DOHH2 (cell line): Measurements from ENCODE around the gene POLDIP3.
"Not testable (repeated sequence)": the region's sequence is repeated elsewhere in the genome, so short reads cannot be mapped to it uniquely, and the experiment has no call there.

Experiments used
- H3F3A ChIP-seq: fragments of 200-600 bp; sonication (generic), shearing (Covaris generic); 2 replicates; pipeline ENCODE4 v1.6.0; 2016; ENCODE audit warnings: antibody characterized with exemption, mild to moderate bottlenecking; ENCODE audit not compliant: control insufficient read depth, insufficient read depth
- H3K27ac ChIP-seq: fragments of 200-600 bp; sonication (generic); 2 replicates; pipeline ENCODE4 v1.5.1; 2014; ENCODE audit warnings: low read depth, mild to moderate bottlenecking, low read length, moderate library complexity
- H3K27me3 ChIP-seq: fragments of 200-600 bp; sonication (generic); 2 replicates; pipeline ENCODE4 v1.6.1; 2014; ENCODE audit warnings: mild to moderate bottlenecking, low read length, mixed read lengths; ENCODE audit not compliant: control insufficient read depth
- H3K36me3 ChIP-seq: fragments of 200-600 bp; sonication (generic); 2 replicates; pipeline ENCODE4 v1.6.1; 2014; ENCODE audit warnings: mild to moderate bottlenecking, low read length, moderate library complexity, mixed read lengths; ENCODE audit not compliant: control insufficient read depth
- H3K4me1 ChIP-seq: fragments of 200-600 bp; sonication (generic); 2 replicates; pipeline ENCODE4 v1.6.1; 2014; ENCODE audit warnings: mild to moderate bottlenecking, low read length, mixed read lengths; ENCODE audit not compliant: control insufficient read depth
- H3K4me2 ChIP-seq: fragments of 200-600 bp; sonication (generic); 2 replicates; pipeline ENCODE4 v1.6.0; 2014; ENCODE audit warnings: mild to moderate bottlenecking, low read length, moderate library complexity
- H3K4me3 ChIP-seq: fragments of 200-600 bp; sonication (generic); 2 replicates; pipeline ENCODE4 v1.5.1; 2014; ENCODE audit warnings: mild to moderate bottlenecking, low read length, mixed read lengths
- H3K79me2 ChIP-seq: fragments of 200-600 bp; sonication (generic); 2 replicates; pipeline ENCODE4 v1.6.1; 2014; ENCODE audit warnings: mild to moderate bottlenecking, low read length, mixed read lengths; ENCODE audit not compliant: control insufficient read depth
- H3K9me2 ChIP-seq: fragments of 200-600 bp; sonication (generic); replicated peaks from 2 replicates; pipeline ENCODE4 v1.6.1; 2014; ENCODE audit warnings: mild to moderate bottlenecking, low read length, mixed read lengths; ENCODE audit not compliant: control insufficient read depth
- H3K9me3 ChIP-seq: fragments of 200-600 bp; sonication (generic); 2 replicates; pipeline ENCODE4 v1.6.1; 2014; ENCODE audit warnings: antibody characterized with exemption, low read length, mixed read lengths; ENCODE audit not compliant: control insufficient read depth, insufficient read depth
- H4K20me1 ChIP-seq: fragments of 200-600 bp; sonication (generic); 2 replicates; pipeline ENCODE4 v1.6.0; 2014; ENCODE audit warnings: low read depth, mild to moderate bottlenecking, antibody characterized with exemption, low read length, moderate library complexity; ENCODE audit not compliant: control insufficient read depth, insufficient read depth
- EZH2phosphoT487 ChIP-seq: fragments of 200-600 bp; sonication (generic); IDR thresholded peaks from 2 replicates; pipeline ENCODE4 v1.6.1; 2017; ENCODE audit warnings: borderline replicate concordance, mild to moderate bottlenecking, antibody characterized with exemption, low read length, moderate library complexity, mixed read lengths
- TF ChIP-seq, protein P1 (sequence below): fragments of 200-600 bp; sonication (generic); IDR thresholded peaks from one replicate; pipeline ENCODE4 v1.5.1; 2014; ENCODE audit warnings: antibody characterized with exemption, mild to moderate bottlenecking, low read depth, low read length; ENCODE audit not compliant: poor library complexity, severe bottlenecking

The POLDIP3 gene

DNA sequence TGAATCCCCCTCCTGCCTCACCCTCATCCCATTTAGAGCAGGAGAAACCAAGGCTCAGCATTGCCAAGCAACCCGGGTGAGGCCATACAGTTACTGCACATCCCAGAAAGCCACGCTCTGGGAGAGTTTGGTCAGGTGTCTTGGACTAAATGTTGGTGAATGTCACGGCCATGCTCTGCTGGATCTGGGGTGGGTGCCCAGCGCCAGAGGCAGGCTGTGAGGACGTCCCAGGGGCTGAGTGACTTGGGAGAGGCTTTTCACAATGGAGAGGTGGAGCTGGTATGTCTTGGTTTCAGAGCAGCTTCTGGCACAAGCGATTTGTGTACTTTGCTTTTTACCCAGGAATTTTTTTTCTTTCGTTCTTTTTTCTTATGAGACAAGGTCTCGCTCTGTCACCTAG is 54.3 kb downstream of the POLDIP3 start:
- no peak for TF ChIP-seq EZH2phosphoT487
- TF ChIP-seq, protein P1, sequence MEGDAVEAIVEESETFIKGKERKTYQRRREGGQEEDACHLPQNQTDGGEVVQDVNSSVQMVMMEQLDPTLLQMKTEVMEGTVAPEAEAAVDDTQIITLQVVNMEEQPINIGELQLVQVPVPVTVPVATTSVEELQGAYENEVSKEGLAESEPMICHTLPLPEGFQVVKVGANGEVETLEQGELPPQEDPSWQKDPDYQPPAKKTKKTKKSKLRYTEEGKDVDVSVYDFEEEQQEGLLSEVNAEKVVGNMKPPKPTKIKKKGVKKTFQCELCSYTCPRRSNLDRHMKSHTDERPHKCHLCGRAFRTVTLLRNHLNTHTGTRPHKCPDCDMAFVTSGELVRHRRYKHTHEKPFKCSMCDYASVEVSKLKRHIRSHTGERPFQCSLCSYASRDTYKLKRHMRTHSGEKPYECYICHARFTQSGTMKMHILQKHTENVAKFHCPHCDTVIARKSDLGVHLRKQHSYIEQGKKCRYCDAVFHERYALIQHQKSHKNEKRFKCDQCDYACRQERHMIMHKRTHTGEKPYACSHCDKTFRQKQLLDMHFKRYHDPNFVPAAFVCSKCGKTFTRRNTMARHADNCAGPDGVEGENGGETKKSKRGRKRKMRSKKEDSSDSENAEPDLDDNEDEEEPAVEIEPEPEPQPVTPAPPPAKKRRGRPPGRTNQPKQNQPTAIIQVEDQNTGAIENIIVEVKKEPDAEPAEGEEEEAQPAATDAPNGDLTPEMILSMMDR = no peak
- Histone ChIP-seq H3K36me3 (peaks cover 3% of the 10 kb centered on the region; the same call in 1 of the 2 replicates), H3K79me2 (peaks cover 4% of the 10 kb centered on the region; the same call in 1 of the 2 replicates), H4K20me1 (no peaks in the 10 kb centered on the region), H3K4me2 (no peak overlapping the region), H3K27ac (no peak overlapping the region), H3K9me2 (no peaks in the 10 kb centered on the region), H3K9me3 (no peaks in the 10 kb centered on the region), H3K4me3 (no peak overlapping the region), H3K27me3 (no peaks in the 10 kb centered on the region), H3F3A (peaks cover 13% of the 10 kb centered on the region), H3K4me1 (peaks cover 34% of the 10 kb centered on the region)

- H3K4me3 ChIP-seq = peak within 1 kb of the TSS; percentile 75
- H3K9me3 ChIP-seq = no peaks in the 10 kb centered on the region
- H3K9me2 ChIP-seq = no peaks in the 10 kb centered on the region
- H4K20me1 ChIP-seq = no peaks in the 10 kb centered on the region
- peaks cover 20% of the 10 kb centered on the region for H3F3A ChIP-seq
- peak within 1 kb of the TSS; percentile 88 for H3K27ac ChIP-seq
- H3K4me2 ChIP-seq = peak within 1 kb of the TSS; percentile 84
- H3K27me3 ChIP-seq = no peaks in the 10 kb centered on the region
- no peaks in the 10 kb centered on the region for H3K36me3 ChIP-seq
- no peaks in the 10 kb centered on the region for H3K79me2 ChIP-seq
- peaks cover 49% of the 10 kb centered on the region for H3K4me1 ChIP-seq
- TF ChIP-seq, protein P1 = peak; percentile 38
- no peak for TF ChIP-seq EZH2phosphoT487
These were observed 61.0 kb downstream of the POLDIP3 start, which contains the start of gene SERHL2 for GRCh38 chr22:42553475-42554361. Gene SERHL2 (plus strand): TSS chr22:42553956. CDS start chr22:42554021, 65 bp downstream.

- Histone ChIP-seq H3K4me2 (peak overlapping the region; percentile 84), H3K4me1 (peaks cover 49% of the 10 kb centered on the region), H3K4me3 (peak overlapping the region; percentile 75), H3F3A (peaks cover 25% of the 10 kb centered on the region), H3K27ac (peak overlapping the region; percentile 88)
- not testable (repeated sequence) for H3K79me2 ChIP-seq, H3K27me3 ChIP-seq, H3K36me3 ChIP-seq, H4K20me1 ChIP-seq, H3K9me3 ChIP-seq, H3K9me2 ChIP-seq
These were observed 62.4 kb downstream of the POLDIP3 start for GRCh38 chr22:42552294-42552647.

- no peaks in the 10 kb centered on the region for H3K27me3 ChIP-seq
- TF ChIP-seq, protein P1 = peak; percentile 28
- no peak for TF ChIP-seq EZH2phosphoT487
- no peak overlapping the region for H3K4me3 ChIP-seq
- no peak overlapping the region for H3K27ac ChIP-seq
- no peaks in the 10 kb centered on the region for H3K36me3 ChIP-seq
- H3K4me2 ChIP-seq = peak overlapping the region; percentile 15; the same call in 1 of the 2 replicates
- peaks cover 30% of the 10 kb centered on the region for H3F3A ChIP-seq
- no peaks in the 10 kb centered on the region for H4K20me1 ChIP-seq
- no peaks in the 10 kb centered on the region for H3K9me2 ChIP-seq
- peaks cover 59% of the 10 kb centered on the region for H3K4me1 ChIP-seq
- H3K79me2 ChIP-seq = no peaks in the 10 kb centered on the region
- no peaks in the 10 kb centered on the region for H3K9me3 ChIP-seq
These were observed 65.2 kb downstream of the POLDIP3 start for GRCh38 chr22:42549331-42550060.
